ENCODE results near the gene TRIM46. TPM values are rescaled to one million over a fixed set of nuclear protein-coding genes. Genes with fewer than 3 reads are reported as not detected.

TRIM46 gene
- total RNA-seq, 1 experiment from 2014 or later, result 18.4 TPM

- Histone ChIP-seq H3K79me2 (ENCODE audit: insufficient read depth, low read length) (peaks cover 13% of the 10 kb centered on the region; the same call in 1 of the 2 replicates), H3K23me2 (ENCODE audit: insufficient read length, low read depth, low read length, poor library complexity, severe bottlenecking) (peaks cover 22% of the 10 kb centered on the region), H4K20me1 (ENCODE audit: control insufficient read depth, insufficient read depth, insufficient read length) (peaks cover 5% of the 10 kb centered on the region), H3K14ac (ENCODE audit: insufficient read depth, low read length) (no peak overlapping the region), H3K79me1 (ENCODE audit: insufficient read depth, low read depth, low read length, poor library complexity, severe bottlenecking) (no peaks in the 10 kb centered on the region), H3K4me2 (ENCODE audit: insufficient read depth, insufficient read length, low read length) (no peak overlapping the region), H2BK12ac (ENCODE audit: insufficient read length, low read depth, low read length) (no peak overlapping the region), H3K27me3 (ENCODE audit: insufficient read depth, low read length) (no peaks in the 10 kb centered on the region), H3K9ac (ENCODE audit: extremely low read depth, insufficient read length, low read length) (no peak overlapping the region), H2AK5ac (ENCODE audit: insufficient read length, low read length) (no peak overlapping the region), H4K8ac (replicated peaks; ENCODE audit: insufficient read length, low read depth, low read length) (no peak overlapping the region), H3K9me3 (ENCODE audit: control insufficient read depth, low read depth, low read length) (no peaks in the 10 kb centered on the region), H2BK20ac (ENCODE audit: low read depth, low read length, poor library complexity, severe bottlenecking) (no peak overlapping the region), H3K18ac (ENCODE audit: insufficient read length, low read depth, low read length) (no peak overlapping the region), H3K23ac (ENCODE audit: insufficient read length, low read depth, low read length) (no peak overlapping the region), H2BK5ac (ENCODE audit: insufficient read length, low read length) (no peak overlapping the region), H3K4me1 (ENCODE audit: insufficient read depth, low read length) (peaks cover 7% of the 10 kb centered on the region), H2BK120ac (ENCODE audit: low read depth, low read length, poor library complexity, severe bottlenecking) (no peak overlapping the region), H3K56ac (ENCODE audit: insufficient read length, low read depth, low read length) (no peak overlapping the region), H3K27ac (ENCODE audit: insufficient read length, low read depth, low read length) (no peak overlapping the region), H2AFZ (ENCODE audit: low read length) (no peak overlapping the region), H2BK15ac (ENCODE audit: low read depth, low read length) (no peak overlapping the region), H3K4ac (ENCODE audit: low read depth, low read length) (no peak overlapping the region), H4K5ac (ENCODE audit: insufficient read length, low read depth, low read length) (peak overlapping the region; percentile 13), H3T11ph (ENCODE audit: low read length) (no peak overlapping the region), H4K91ac (ENCODE audit: insufficient read length, low read depth, low read length) (no peak overlapping the region)
- Mint-ChIP-seq H3K27ac (peak overlapping the region in 2 of 3 experiments; percentile 86 to 87; a peak in 4 of 7 replicates), H3K4me3 (0 out of 5 replicates have a peak overlapping the region, but pooled peaks have one; percentile 19 to 75), H3K36me3 (ENCODE audit: insufficient read depth in 1 of 3, low read depth in 3 of 3) (peaks cover 67 to 82% (median 79%) of the 10 kb centered on the region in 3 experiments), H3K9me3 (peaks cover 3 to 4% of the 10 kb centered on the region in 2 experiments; a peak in 4 of 5 replicates), H3K4me1 (peaks cover 23 to 38% of the 10 kb centered on the region in 2 experiments), H3K27me3 (ENCODE audit: low read depth) (peaks cover 2% of the 10 kb centered on the region; the same call in 1 of the 2 replicates)
- no peak for DNase-seq
- WGBS (ENCODE audit: extremely low coverage, insufficient read length, low lambda C conversion rate), result no CpG with 5 or more reads among the region's 3 CpGs
- TF ChIP-seq CTCF (conservative IDR thresholded peaks at IDR 0.05), result no peak
These were observed 24.9 kb downstream of the TRIM46 start for GRCh38 chr1:155198547-155198906.

Data from H9 (cell line).